Epithelial cell of prostate (primary cell): ENCODE data around the gene AGBL1.
A peak's percentile ranks its signal among the peaks of the same experiment; 100 is the strongest.

Experiments used
- DNase-seq: peaks from one replicate; pipeline ENCODE4 v3.0.0-alpha.2; 2011; ENCODE audit warnings: low read depth, low spot score
- H3K27ac ChIP-seq: fragments of 450-650 bp; 2 replicates; pipeline ENCODE4 v1.5.1; 2017; ENCODE audit warnings: mild to moderate bottlenecking

The AGBL1 gene

DNA sequence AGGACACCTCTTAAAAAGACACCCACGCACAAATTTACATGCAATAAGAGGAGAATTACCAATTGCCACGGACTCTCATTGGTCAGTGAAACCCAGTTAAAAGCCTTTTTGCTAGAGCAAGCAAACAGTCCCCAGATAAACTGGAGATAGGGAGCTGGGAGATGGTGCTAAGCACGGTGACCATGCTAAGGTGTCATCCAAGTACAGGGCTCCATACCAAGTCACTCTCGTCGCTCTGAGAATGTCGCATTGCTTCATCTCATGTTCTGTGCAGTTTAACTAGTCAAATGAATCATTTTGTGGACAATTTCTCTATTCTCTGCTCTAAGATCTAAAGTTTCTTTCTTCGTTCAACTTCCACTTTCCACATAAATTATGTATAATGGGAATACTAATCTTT, 581.9 kb downstream of the AGBL1 start:
- H3K27ac ChIP-seq: no peak overlapping the region
- no peak for DNase-seq

DNA sequence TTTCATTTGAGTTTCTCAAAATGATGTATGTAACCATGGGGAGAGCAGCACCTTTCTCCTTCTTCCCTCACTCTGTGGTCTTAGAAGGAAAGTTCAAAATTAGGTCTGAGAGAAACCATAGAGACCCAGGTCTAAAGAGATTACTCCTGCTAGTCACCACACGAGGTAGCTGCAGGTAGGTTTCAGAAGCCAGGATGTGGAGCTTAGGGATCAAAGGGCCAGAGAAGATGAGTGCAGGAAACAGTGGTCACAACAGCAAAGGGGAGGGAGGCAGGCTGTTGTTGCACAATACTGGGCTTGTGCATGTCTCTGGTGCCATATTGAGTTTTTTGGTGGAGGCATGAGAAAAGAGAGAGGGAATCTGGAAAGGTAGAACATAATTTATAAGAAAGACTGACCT, 583.6 kb downstream of the AGBL1 start:
- no peak overlapping the region for H3K27ac ChIP-seq
- DNase-seq: no peak

DNA sequence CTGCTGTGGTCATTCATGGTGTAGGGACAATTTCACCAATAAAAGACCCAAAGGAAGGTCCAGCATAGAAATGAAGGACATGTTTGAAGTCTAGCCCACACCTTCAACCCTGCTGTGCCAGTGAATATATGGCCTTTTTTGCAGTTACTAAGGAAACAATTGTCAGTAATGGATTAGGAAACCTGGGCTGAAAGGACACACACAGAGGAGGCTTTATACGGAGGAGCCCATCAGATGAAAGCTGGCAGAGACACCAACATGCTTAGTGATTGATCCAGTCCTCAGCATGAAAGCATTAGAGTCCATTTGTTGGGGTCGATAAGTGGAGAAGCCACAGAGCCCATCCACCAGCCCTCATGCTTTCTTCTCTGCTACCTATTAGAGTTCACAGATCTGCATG, 584.3 kb downstream of the AGBL1 start:
- DNase-seq: no peak

DNA sequence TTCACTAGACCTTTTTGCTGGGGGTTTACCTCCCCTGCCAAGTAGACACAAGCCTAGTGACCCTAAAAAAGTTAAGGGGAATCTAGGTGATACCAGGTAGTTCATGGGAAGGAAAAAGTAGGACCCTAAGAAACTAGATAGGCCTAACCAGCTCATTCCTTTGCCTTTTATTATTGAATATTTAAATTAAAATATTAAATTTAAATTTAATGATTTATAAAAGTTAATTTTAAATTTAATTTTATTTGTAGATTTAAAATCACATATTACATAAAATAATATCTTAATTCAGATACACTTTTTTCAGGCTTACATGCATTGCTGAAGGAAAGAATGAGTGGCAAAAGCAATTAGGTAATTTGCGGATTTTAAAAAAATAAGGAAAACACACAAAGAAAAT, 584.9 kb downstream of the AGBL1 start:
- no peak overlapping the region for H3K27ac ChIP-seq

More for the DNA sequence above, 584.3 kb downstream of the AGBL1 start:
- H3K27ac ChIP-seq: no peak overlapping the region

DNA sequence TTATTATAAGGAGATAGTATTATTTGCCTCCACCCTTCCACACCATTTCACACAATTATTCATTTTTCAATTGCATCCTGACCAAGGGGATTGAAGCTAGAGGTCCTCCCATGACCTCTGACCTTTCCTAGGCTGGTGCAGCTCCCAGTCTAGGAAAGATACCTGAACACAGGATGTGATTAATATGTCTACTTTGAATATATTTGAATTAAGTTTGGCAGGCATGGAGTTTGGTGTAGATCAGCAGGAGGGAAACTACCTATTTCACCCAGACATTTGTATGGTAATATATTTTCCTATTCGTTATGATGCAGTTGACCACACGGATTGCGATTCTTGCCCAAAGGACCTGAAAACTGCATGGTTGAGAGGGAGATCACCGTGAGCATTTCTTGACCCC, 596.3 kb downstream of the AGBL1 start:
- no peak for DNase-seq
- no peak overlapping the region for H3K27ac ChIP-seq

More for the DNA sequence above, 584.9 kb downstream of the AGBL1 start:
- DNase-seq: no peak

DNA sequence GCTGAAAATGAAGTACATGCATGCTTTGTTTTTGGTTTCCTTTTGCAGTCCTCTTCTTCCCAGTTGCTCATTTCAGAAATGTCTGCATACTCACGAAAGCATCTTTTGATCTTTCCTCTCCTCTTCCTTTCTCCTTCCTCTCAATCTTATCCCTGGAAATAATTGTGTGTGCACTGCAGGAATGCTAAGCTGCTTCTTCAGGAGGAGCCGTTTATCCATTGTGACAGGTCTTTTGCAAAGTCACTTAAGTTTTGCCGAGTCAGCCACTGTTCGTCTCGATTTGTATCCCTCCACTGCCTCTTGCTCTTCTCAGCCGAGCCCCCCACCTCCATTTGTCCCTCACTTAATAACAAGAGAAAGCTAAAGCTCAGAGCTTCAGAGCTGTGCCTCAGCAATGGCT, 597.6 kb downstream of the AGBL1 start:
- no peak overlapping the region for H3K27ac ChIP-seq
- no peak for DNase-seq

DNA sequence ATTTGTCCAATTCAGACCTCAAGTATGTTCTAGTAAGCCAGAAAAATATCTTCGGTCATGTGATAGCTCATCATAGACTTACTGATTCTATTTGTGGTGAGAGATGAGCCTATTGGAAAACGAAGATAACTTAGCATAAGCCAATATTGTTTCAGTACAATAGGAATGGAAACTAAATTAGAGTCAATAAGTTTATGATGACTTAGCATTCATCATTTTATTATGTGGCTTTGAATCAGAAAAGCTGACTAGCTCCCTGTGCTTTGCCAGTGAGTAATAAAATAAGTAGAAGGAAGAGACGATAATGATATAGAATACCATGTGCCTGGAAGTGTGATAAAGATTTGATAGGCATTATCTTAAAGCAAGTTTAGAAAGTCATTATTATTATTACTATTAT, 605.6 kb downstream of the AGBL1 start:
- no peak overlapping the region for H3K27ac ChIP-seq
- DNase-seq: no peak

DNA sequence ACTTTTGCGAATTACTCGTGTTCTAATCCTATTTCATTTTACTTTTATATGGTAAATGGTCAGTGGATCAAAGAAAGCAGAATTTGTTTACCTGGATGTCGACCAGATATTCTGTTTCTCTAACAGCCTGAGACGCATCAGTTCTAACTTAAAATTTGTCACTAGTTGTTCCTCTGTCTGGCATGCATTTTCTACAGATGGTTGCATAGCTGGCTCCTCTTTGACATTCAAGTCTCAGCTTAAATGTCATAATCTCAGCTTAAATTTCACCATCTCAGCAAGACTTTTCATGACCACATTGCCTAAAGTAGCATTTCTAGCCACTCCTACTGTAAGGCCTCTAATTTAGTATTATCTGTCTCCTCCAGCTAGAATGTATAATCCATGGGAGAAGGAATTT, 609.3 kb downstream of the AGBL1 start:
- DNase-seq: no peak
- H3K27ac ChIP-seq: no peak overlapping the region

DNA sequence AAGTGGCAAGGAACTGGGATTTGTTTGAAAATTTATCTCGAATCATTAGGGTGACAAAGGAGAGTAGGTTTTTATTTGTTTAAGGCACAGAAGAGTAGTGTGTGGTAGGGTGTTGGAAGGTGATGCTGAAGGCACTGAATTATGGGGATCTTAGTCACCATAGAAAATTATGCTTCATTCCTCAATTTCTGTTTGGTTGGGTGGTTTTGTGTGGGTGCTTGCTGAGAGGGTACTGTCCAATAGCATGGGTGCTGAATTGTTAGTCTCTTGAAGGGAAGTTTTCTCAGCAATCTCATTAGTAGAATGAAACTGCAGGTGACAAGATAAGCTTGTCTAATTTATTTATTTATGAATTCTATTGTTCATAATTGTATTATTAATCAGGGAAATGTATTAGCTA, 610.9 kb downstream of the AGBL1 start:
- no peak for DNase-seq
- H3K27ac ChIP-seq: no peak overlapping the region

DNA sequence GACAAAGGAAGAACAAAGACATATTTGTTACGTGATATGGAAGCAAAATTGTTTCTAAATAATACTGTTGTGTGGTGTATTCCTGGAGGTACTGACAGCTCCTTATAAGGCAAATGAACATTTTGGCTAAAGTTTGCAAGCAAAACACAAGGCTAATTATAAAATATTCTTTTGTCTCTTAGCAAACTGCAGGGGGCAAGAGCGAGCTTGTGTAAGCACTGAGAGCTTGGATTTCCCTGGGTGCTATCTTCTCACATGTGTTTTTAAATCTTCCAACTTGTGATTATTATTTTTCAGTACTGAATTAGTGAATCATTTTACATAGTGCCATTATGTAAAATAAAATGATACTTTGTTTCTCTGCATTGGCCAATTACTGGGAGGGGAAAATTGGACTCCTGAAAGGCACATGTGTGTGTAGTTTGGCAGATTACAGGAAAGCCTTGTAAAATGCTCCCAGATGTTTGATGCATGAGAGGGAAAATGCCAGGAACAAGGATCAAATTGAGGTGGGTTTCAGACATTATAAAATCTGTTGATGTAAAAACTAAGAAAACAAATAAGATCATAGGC, 611.5 kb downstream of the AGBL1 start:
- H3K27ac ChIP-seq: no peak overlapping the region
- no peak for DNase-seq

DNA sequence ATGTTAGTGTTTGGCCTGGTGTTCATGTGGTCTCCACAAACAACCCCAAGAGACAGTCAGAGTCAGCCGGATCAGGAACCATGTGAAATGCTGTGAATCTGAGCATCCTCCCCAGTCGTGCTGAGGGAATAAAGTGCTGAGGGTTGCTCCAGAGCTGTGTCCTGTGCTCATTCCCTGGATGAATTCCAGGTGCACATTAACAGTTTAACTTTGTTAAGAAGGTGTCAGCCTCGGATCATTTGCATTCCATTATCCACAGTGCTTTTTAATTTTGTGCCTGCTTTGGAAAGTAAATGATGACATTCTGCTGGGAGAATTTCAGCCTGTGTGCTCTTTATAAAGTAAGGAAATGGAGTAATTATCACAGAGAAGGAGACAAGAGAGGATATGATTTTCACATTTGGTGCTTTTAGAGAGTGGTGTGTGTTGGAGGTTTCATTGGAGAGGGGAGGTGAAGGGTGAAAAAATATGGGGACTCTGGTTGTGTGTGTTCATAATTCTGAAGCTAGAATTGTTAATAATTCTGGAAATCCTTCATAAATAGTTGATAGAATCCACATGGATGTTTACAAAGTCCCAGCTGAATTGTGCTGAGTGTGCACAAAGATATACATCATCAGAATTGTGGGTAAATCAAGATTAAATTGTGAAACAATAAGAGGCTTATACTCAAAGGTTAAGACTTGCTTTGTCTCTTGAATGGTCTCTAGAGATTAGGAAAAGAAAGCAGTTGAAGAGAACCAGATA, 621.4 kb downstream of the AGBL1 start:
- no peak overlapping the region for H3K27ac ChIP-seq
- DNase-seq: no peak

DNA sequence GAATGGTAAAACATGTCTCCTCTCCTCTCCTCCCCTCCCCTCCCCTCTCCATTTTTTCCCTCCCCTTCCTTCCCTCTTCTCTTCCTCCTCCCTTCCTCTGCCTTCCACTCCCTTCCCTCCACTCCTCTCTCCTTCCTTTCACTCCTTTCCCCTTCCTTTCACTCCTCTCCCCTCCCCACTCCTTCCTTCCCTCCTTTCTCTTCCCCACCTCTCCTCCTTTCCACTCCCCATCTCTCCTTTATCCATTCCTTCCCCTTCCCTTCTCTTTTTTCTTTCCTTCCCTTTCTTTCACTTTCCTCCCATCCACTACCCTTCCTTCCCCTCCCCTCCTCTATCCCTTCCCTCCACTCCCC, 621.9 kb downstream of the AGBL1 start:
- no peak for DNase-seq

DNA sequence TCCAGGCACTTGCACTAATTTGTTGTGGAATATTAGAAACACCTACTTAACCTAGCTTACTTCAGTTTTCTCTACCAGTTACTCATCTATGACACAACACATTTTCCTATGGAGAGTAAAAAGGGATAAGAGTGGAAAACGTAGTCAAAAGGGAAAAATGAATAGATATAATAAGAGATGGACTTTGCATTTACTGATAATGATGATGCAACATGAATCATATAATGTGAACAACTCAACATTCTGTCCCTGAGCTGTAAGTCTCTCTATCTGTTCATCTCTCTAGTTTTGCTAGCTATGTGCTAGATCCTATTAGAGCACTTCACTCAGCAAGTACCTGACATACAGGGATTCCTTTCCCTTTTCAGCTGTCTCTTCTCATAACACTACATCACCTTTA, 627.1 kb downstream of the AGBL1 start:
- DNase-seq: no peak
- H3K27ac ChIP-seq: no peak overlapping the region

More for the DNA sequence above, 621.9 kb downstream of the AGBL1 start:
- no peak overlapping the region for H3K27ac ChIP-seq

DNA sequence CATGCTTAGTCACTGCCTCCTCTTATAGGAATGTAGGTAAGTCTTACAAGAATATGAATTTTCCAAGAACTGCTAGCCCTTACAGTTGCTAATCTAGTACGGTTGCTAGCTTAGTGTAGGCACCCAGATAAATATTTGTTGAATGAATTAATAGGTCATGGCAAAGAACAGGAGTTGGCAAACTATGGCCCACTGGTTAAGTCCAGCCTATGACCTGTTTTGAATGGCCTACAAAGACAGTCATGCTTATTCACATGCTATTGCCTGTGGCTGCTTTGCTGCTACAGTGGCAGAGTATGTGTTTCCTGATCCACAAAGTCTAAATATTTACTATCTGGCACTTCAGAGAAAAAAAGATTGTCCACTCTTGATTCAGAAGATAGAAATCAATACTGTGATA, 631.8 kb downstream of the AGBL1 start:
- no peak overlapping the region for H3K27ac ChIP-seq
- DNase-seq: no peak

DNA sequence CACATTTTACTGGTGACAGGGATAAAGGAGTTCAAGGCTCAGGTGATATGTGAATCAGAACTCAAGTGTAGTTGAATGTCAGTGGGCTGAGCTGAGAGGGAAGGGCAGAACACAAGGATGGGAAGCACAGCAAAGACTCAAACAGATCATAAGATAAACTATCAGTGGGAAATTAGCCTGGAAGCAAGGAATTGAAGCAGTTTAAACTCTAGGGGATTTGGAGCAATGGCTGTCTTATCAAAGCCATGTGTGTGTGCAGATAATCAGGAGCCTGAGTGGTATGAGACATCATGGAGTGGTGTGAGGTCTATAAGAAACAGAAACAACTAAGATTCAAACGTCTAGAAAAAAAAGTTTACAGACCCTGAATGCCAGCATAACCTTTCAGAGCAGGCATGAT, 634.6 kb downstream of the AGBL1 start:
- DNase-seq: no peak
- H3K27ac ChIP-seq: no peak overlapping the region

DNA sequence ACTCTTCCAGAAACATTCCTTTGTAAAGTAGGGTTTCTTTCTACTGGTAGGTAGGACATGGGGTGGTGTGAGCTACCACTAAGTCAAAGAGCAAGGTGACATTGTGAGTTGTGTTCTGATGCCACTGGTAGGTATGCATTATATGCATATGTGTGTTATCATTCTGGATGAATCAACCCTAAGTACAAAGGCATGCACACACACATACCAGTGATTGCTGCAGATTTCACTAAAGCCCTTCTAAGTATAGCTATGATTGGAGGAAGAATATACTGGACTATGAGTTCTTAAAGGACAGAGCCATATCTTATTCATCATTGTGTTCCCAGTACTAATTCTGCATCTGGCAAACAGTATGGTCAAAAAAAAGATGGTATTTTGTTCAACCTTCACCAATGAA, 646.0 kb downstream of the AGBL1 start:
- H3K27ac ChIP-seq: no peak overlapping the region
- no peak for DNase-seq

DNA sequence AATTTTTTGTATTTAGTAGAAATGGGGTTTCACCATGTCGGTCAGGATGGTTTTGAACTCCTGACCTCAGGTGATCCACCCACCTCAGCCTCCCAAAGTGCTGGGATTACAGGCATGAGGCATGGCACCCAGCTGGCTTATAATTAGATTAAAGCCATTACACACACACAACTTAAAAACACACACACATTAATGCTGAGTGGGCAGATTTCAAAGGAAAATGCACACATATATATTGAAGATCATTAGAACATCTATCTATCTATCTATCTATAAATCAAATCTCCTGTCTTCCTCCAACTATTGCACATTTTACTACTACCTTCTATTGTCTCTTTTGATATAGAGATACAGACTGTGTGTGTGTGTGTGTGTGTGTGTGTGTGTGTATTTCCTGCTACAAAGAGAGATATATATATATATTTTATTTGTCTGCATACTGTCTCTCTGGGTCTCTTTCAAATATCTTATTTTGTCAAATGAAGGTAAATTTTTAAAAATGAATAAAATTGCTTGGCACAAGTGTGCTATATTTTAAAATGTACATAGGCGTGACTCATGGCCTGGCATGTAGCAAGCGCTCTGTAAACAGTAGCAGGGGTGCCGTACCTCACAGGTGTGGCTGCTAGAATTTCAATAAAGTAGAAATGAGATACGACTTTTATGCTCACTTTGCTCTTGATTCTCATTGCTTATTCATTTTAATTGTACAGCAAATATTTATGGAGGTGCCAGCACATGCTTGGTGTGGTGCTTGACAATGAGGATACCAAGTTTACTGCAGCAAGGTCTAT, 655.8 kb downstream of the AGBL1 start:
- peak; percentile 14 for DNase-seq
- H3K27ac ChIP-seq: no peak overlapping the region

DNA sequence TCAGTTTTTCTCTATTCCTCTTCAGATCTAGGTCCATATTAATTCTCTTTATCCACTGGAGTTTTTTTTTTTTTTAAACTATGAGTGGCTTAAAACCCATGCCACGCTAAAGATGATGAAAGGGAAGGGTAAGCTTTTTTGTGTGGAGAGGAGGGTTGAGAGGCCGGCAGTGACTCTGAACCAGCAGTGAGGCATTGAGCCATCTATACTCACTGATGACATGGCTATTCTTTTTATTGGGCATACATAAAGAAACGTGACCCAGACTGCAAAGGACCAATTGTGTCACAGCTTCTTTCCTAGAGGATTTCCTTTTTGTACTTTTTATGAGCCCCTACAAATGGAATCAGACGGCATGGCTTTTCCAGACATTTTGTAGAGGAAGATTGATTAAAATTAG, 662.2 kb downstream of the AGBL1 start:
- H3K27ac ChIP-seq: no peak overlapping the region
- DNase-seq: no peak

DNA sequence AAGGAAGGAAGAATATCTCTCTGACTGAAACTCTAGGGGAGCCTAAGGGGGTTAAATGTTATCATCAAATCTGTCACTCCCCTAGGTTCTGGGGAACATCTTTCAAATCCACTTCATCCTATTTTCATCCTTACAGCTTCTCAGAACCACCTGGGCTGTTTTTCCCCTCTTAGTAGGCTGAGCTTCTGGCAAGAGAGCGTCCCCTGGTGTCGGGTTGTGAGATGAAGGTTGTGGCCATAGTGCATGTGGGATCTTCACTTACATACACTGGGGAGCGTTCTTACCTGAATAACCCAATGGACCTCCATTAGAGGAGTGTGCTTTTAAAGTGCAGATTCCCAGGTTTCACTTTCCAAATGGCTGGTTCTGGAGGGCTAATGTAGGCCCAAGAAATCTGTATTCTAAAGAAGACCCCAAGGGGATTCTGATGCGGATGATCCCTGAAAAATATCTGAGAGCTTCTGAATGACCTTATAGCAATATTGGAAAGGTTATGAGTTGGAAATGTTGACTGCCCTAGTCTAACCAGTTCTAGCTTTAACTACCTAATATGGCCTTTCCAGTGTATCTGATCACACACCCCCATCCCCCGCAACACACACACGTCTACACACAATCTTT, 663.7 kb downstream of the AGBL1 start:
- peak; percentile 26 for DNase-seq

DNA sequence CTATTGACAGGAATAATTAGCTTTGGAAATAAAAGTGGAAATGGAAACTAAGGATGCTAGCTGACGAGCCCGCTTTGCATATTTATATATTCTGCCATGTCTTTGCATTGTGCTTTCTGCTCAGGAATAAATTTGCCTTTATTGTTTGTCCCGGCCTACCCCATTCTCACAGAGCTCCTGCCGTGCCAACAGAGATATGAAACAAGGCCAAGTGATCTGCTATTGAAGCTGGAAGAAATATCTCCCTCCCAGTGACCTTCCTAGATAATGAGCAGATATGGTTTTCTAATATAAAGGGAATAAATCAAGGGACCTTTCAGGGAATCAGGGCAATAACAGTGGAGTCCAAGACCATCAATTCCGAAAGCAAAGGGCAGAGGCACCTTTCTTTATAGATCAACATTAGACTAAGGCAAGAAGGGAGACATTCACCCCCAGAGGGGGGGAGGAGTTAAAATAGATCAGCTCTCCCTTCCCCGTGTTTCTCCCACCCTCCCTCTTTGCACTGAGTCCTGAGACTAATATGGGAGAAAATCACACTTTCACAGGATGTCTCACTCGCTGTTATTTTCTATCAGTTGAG, 664.6 kb downstream of the AGBL1 start:
- no peak for DNase-seq
- no peak overlapping the region for H3K27ac ChIP-seq

More for the DNA sequence above, 663.7 kb downstream of the AGBL1 start:
- H3K27ac ChIP-seq: no peak overlapping the region

DNA sequence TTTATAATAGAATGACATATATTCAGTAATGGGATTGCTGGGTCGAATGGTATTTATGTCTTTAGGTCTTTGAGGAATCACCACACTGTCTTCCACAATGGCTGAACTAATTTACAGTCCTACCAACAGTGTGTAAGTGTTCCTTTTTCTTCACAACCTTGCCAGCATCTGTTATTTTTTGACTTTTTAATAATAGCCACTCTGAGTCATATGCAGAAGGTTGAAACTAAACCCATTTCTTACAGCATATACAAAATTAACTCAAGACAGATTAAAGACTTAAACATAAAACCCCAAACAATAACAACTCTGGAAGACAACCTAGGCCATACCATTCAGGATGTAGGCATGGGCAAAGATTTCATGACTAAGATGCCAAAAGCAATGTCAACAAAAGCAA, 671.4 kb downstream of the AGBL1 start:
- no peak overlapping the region for H3K27ac ChIP-seq
- no peak for DNase-seq
